Body of pancreas (tissue), 4 donors: ENCODE results near the gene TOP1. TPM values are rescaled to one million over a fixed set of nuclear protein-coding genes. Genes with fewer than 3 reads are reported as not detected.

Experiments used
- ATAC-seq: fragments of 150-250 bp; one replicate; pipeline ENCODE4 v1.9.1; 2016
- DNase-seq, 4 donors: peaks; one replicate each; pipeline ENCODE4 v3.0.0-alpha.2; 2019
- H3K27ac ChIP-seq, 4 donors: fragments of 200-600 bp; sonication (generic); 1 replicate in 3 of 4; 2 replicates in 1 of 4; pipeline versions ENCODE4 v1.5.1 to v1.6.1; 2016 to 2019; ENCODE audit warnings: mild to moderate bottlenecking in 1 of 4, mixed read lengths in 1 of 4, moderate library complexity in 1 of 4
- H3K27me3 ChIP-seq, 2 donors: fragments of 200-600 bp; sonication (generic); one replicate each; pipeline ENCODE4 v1.6.0; 2016; ENCODE audit warnings: mild to moderate bottlenecking in 1 of 2
- H3K36me3 ChIP-seq, 2 donors: fragments of 200-600 bp; sonication (generic); replicated peaks in 1 of 2; 2 replicates each; pipeline ENCODE4 v1.5.1; 2016; ENCODE audit warnings: low read depth in 2 of 2; ENCODE audit not compliant: insufficient read depth in 1 of 2
- H3K4me1 ChIP-seq: fragments of 200-600 bp; sonication (generic); one replicate; pipeline ENCODE4 v1.6.0; 2016
- H3K4me3 ChIP-seq, 2 donors: fragments of 200-600 bp; sonication (generic); 1 replicate in 1 of 2; 2 replicates in 1 of 2; pipeline ENCODE4 v1.5.1; 2016 to 2019
- H3K9me3 ChIP-seq, 3 donors: fragments of 200-600 bp; sonication (generic); 1 replicate in 2 of 3; 2 replicates in 1 of 3; pipeline ENCODE4 v1.5.1; 2016
- CTCF ChIP-seq, 7 experiments: fragments of 450-650 bp in 4 of 7; fragments of 200-600 bp in 3 of 7; sonication (generic) in 3 of 7; IDR thresholded peaks; one replicate each; pipeline ENCODE4 v1.5.1; 2016 to 2019; ENCODE audit warnings: antibody characterized with exemption in 7 of 7
- POLR2A ChIP-seq, 3 donors: fragments of 450-650 bp; IDR thresholded peaks; one replicate each; pipeline ENCODE4 v1.6.1; 2016; ENCODE audit warnings: antibody characterized with exemption in 3 of 3, mild to moderate bottlenecking in 2 of 3
- WGBS, 2 donors: methylation state at CpG; one replicate each; pipeline ENCODE4 v1.1.5; 2017; 5-methylcytosine and 5-hydroxymethylcytosine counted together
- intact Hi-C: fragments of 100-400 bp; cut with DNase I; formaldehyde crosslinking; loops from one replicate; pipeline ENCODE4 v1.15.1; 2023
- total RNA-seq, 2 donors: library from RNA; depleted of rRNA; stranded (reverse); fragments of >200 nt; gene quantifications; one replicate each; pipeline ENCODE4 v1.1.0, GENCODE V29; 2016

TOP1 gene
- total RNA-seq, 2 donors from 2014 or later = 12.2 to 18.5 TPM

DNA sequence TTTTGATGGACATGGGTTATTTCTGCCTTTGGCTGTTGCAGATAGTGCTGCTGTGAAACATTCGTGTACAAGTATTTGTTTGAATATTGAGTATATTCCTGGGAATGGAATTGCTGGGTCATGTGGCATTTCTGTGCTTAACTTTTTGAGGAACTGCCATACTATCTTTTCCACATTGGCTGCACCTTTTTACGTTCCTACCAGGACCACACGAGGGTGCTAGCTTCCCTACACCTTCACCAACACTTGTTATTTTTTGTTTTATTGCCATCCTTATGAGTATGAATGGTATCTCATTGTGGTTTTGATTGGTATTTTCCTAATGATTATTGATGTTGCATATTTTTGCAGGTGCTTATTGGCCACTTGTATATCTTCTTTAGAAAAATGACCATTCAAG is 60.9 kb downstream of the TOP1 start:
- no peak for TF ChIP-seq CTCF (IDR thresholded peaks at IDR 0.05)
- no peak for TF ChIP-seq POLR2A (IDR thresholded peaks at IDR 0.05)
- Histone ChIP-seq H3K27ac (no peak overlapping the region), H3K27me3 (no peaks in the 10 kb centered on the region), H3K9me3 (no peaks in the 10 kb centered on the region), H3K4me3 (no peak overlapping the region), H3K4me1 (peaks cover 5% of the 10 kb centered on the region), H3K36me3 (peaks cover 0 to 3% of the 10 kb centered on the region in 2 donors)
- intact Hi-C loops = no loop called here
- DNase-seq (no peak), ATAC-seq (no peak)
- WGBS, 2 donors = 86 to 90% methylated on average over 3 of the region's 3 CpGs

DNA sequence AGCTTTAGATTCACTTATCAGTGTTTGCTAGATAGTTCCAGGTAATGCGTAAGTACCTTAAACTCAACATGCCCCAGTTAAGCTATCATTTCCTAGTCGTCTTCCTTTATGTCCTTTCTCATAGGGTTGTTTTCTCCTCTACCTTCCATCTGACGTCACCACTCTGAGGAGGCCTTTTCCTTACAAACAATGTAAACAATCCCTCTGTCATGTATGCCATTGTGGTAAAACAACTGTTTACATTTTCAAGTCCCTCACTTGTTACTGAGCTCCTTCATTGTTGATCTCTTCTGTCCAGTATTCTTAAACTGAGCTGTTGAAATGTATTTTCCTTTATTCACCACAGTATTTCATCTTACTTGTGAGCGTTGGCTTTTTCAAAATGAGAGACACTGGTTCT is 63.3 kb downstream of the TOP1 start:
- Histone ChIP-seq H3K27me3 (no peaks in the 10 kb centered on the region), H3K4me1 (no peaks in the 10 kb centered on the region), H3K4me3 (no peak overlapping the region), H3K36me3 (peaks cover 0 to 6% of the 10 kb centered on the region in 2 donors), H3K9me3 (no peaks in the 10 kb centered on the region), H3K27ac (no peak overlapping the region)
- no peak for TF ChIP-seq POLR2A (IDR thresholded peaks at IDR 0.05)
- no peak for TF ChIP-seq CTCF (IDR thresholded peaks at IDR 0.05)
- DNase-seq = no peak
- 85 to 89% methylated on average over 4 of the region's 4 CpGs for WGBS, 2 donors
- intact Hi-C loops = loop anchor here (5.0 kb wide), 1 partner anchor 105 kb away; no protein-coding TSS in a partner anchor
- ATAC-seq = no peak

DNA sequence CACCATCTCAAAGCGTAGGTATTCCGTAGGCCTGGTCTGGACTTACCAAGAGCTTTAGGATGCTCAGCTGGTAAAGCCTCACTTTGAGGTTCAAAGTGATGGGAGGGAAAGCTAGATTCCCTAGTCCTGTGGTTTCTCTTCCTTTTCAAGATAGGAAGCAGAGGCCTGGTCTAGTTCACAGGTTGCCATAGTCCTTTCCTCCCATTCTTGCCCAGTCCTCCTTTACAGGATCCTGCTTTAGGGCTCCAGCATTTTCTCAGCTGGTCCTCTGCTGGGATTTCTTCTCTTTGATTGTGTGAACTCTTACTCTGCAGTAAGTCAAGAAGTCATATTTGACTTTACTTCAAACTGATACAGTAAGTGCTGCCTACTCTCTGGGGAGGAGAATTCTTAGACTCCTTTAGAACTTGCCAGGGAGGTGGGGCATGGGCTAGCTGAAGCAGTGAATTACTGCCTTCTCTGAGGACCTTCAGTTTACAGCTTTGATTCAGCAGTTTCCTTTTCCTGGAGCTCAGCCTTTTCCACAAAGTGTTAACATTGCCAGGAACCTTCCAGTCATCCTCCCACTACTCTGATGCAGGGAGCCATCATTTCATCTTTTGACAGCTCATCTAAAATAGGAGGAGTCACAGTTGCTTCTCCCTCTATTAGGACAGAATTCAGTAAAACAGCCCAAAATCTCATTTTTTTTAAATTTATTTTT is 65.9 kb downstream of the TOP1 start:
- ATAC-seq (no peak), DNase-seq (no peak)
- TF ChIP-seq CTCF (IDR thresholded peaks at IDR 0.05) = no peak
- TF ChIP-seq POLR2A (IDR thresholded peaks at IDR 0.05) = no peak
- peaks cover 0 to 17% of the 10 kb centered on the region in 2 donors for H3K36me3 ChIP-seq
- intact Hi-C loops = loop anchor here (5.0 kb wide), 2 partner anchors 107 to 127 kb away; no protein-coding TSS in a partner anchor
- H3K4me3 ChIP-seq = no peak overlapping the region
- WGBS, 2 donors = 95 to 100% methylated on average over 2 of the region's 2 CpGs
- H3K4me1 ChIP-seq = no peaks in the 10 kb centered on the region
- H3K27me3 ChIP-seq = no peaks in the 10 kb centered on the region
- no peaks in the 10 kb centered on the region for H3K9me3 ChIP-seq
- H3K27ac ChIP-seq = no peak overlapping the region

GRCh38 chr20:41095110-41095969 is 66.7 kb downstream of the TOP1 start:
- H3K4me3 ChIP-seq = no peak overlapping the region
- no peaks in the 10 kb centered on the region for H3K9me3 ChIP-seq
- peak; percentile 58 for ATAC-seq
- no peaks in the 10 kb centered on the region for H3K27me3 ChIP-seq
- intact Hi-C loops = loop anchor here (5.0 kb wide), 1 partner anchor 128 kb away; no protein-coding TSS in a partner anchor
- WGBS, 2 donors = 43% methylated on average over 7 of the region's 7 CpGs
- TF ChIP-seq CTCF (IDR thresholded peaks at IDR 0.05) (peak; percentile 71 to 79 (median 77)), POLR2A (IDR thresholded peaks at IDR 0.05) (no peak)
- no peak overlapping the region for H3K27ac ChIP-seq
- peak; percentile 49 to 61 (median 58) for DNase-seq
- H3K36me3 ChIP-seq = peaks cover 0 to 20% of the 10 kb centered on the region in 2 donors
- H3K4me1 ChIP-seq = no peaks in the 10 kb centered on the region
